GM18499 (cell line): ENCODE data around the gene BSCL2.
"Not testable (repeated sequence)": the region's sequence is repeated elsewhere in the genome, so short reads cannot be mapped to it uniquely, and the experiment has no call there.

ENCODE experiments used
- ATAC-seq: cut with Tn5 transposase; IDR thresholded peaks from one replicate; pipeline ENCODE4 v1.9.1; 2021; ENCODE audit warnings: moderate number of reproducible peaks; ENCODE audit not compliant: insufficient read depth, unreplicated experiment

Gene BSCL2

DNA sequence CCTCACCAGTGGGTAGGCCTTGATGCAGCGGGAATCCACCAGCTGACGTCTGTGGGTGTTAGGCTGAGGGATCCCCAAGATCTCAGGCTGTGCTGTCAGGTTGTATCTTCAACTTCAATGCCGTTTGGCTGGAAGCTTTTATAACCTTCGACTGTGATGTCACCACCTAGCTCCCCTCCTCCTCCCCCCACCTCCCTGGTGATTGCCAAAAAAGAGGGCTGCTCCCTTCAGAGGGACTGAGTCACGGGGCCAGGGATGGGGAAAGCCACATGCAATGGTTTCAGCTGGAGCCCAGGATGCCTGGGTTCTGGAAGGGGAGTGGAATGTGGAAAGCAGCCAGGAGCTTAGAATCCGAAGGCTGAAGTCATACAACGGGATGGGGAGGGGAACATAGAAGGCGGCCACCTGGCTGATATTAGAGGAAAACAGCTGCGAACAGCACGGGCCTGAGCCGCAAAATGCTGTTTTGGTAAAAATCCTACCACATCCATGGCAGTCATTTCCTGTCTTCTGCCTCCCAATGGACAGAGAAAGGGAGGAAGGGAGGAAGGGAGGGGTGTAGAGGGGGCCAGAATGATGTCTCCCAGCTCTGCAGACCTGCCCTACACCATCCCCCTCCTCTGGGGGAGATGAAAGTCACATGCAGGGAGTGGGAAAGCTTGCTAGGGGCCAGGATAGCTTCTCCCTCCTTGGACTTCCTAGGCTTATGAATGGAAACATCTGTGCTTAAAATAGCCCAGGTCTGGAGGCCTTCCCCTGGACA is 17.6 kb downstream of the BSCL2 start, which contains the start of gene LRRN4CL:
Gene LRRN4CL, minus strand, starts transcription at position 110 of the 763 bp plus-strand sequence. CDS start 1,022 bp downstream, outside the sequence.
- no peak for ATAC-seq

DNA sequence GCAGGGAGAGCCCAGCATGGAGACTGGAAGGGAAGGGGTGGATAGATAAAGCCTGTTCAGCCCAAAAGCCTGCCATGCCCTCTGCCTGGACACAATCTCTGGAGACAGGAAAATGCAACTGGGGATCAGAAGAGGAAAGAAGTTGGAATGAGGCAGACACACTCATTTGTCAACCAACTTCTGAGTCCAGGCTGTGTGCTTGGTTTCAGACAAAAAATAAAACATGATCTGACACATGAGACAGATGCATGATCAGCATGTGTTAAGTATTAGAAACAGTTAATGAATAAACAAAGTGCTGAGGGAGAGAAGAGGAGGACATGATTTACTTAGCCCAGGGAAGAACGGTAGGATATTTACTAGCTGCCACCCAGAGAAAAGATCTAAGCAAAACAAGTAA is 18.7 kb downstream of the BSCL2 start:
- no peak for ATAC-seq

DNA sequence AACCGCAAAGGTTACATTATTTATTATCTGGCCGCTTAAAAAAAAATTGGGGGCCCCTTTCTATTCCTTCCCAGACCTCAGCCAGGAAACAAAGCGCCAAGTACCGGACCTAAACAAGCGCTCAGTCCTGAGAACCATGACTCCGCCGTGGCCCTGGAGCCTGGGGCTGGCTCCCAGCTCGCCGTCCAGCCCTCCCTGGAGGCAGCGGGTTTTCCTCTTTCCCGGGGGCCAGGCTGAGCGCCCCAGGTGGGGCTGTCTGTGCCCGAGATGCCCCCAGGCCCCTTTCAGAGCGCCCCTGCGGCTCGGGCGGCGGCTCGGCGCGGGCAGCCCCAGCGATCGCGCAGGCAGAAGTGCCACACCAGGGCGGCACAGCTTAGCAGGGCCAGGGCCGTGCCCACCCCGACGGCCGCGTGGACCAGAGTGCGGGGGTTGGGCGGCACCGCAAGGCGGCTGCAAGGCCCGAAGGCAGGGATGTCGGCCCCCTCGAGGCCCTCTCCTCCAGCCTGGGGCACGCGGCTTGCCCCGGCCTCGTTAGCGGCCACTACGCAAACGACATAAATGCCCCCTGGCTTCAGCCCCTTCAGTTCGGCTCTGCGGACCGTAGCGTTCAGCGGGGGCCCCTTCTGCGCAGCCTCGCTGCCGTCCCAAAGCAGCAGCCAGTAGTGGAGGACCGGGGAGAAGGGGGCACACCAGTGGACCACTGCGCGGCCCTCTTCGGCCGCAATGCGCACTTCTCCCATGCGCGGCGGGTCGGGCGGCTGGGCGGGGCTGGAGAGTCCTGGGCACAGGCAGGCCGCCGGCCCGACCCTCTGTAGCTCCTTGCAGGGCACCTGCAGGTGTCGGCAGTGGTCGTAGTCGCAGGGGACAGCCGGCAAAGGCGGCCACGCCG is 19.5 kb downstream of the BSCL2 start:
- ATAC-seq: no peak

DNA sequence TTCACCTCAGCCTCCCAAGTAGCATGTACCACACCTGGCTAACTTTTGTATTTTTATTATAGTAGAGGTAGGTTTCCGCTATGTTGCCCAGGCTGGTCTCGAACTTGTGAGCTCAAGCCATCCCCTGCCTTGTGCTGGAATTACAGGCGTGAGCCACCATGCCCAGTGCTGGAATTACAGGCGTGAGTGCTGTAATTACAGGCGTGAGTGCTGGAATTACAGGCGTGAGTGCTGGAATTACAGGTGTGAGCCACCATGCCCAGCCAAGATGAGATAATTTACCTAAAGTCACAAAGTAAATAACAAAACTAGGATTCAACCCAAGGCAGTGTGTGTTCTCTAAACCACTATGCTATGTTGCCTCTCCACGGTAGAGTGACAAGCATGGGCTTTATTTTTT is 24.7 kb downstream of the BSCL2 start:
- ATAC-seq: no peak

DNA sequence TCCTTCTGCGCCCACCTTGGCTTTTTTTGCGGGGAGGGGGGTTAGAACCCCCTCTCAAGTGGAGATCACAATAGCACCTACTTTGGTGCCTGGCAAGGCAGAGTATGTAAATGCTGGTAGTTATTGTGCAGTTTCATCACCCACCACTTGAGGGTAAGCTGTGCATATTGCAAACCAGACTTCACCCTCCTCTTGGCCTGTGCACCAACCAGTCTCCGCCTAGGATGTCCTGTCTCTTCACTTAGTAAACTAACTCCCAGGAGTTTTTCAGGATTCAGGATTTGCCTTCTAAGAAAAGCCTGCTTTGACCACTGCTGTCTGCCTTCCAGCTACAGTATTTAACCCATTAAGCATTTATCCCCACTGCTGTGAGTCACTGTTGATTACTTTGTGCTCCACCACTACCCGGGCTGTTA is 26.4 kb downstream of the BSCL2 start:
- no peak for ATAC-seq

DNA sequence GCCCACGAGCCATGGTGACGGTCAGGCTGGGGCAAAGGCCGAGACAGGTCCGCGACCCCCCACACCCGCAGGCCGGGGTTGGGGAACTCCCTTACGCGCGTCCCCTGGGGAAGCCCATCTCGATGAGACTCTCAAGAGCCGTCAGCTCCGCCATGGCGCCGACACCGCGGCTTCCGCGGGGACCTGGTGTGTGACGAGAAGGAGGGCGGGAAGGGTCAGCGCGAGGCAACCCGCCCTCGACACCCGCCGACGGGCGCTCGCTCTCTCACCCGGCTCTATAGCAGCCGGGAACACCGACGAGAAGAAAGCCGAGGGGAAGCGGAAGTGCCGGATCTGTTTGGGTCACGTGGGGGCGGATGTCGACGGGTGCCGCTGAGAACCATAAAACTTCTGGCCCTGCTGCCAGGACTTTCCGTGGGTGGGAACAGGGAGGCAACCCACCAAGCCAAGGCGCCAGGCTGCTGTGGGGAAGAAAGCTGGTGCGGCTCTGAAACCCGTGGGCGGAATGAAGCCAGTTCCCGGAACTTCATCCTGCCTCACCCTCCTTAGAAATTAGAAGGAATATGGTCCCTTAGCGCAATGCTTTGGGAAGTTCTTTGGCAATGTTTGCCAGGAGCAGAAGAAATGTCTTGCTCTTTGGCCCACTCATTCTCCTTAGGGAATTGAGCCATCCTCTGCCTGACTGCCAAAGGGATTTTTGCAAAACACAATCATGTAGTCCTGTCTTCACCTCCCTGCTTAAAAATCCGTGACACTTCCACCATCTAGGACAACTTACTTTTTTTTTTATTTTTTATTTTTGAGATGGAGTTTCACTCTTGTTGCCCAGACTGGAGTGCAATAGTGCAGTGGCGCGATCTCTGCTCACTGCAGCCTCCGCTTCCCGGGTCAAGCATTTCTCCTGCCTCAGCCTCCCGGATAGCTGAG is 28.2 kb downstream of the BSCL2 start, which contains the start of gene UBXN1:
Gene UBXN1, minus strand, starts transcription at position 304 of the 927 bp plus-strand sequence. Its CDS starts 150 bp downstream, at position 154.
- no peak for ATAC-seq

DNA sequence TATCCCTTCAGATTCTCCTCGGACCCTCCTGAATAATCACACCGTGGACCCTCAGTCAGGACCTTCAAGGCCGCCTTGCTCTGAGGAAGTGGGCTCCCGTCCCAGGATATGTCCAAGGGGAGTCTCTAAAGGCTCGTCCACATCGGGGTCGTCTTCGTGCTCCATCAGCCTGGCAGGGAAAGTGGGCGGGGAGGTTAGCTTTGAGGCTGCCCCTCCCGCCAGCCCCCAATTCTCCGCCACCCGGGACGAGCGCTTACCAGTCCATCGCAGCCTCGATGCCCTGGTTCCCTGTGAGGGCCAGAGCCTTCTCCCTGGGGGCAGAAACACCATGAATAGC is 28.8 kb downstream of the BSCL2 start:
- no peak for ATAC-seq

DNA sequence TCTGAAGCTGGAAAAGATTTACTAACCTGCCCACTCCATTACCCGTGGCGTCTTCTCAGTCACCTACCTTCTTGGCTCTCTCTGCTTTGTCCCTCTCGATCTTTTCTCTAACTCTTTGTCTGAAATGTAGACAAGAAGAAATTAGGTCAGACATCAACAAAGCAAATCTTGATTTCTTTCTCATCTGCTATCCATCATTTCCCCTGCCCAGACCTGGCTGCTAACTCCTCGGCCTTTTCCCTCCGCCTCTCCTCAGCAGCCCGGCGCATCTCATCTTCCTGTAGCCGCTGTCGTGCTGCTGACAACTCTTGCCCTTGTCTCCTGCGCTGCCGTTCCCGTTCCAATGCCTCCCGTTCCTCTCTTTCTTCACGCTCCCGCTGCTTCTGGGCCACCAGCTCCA is 29.5 kb downstream of the BSCL2 start:
- ATAC-seq: no peak

DNA sequence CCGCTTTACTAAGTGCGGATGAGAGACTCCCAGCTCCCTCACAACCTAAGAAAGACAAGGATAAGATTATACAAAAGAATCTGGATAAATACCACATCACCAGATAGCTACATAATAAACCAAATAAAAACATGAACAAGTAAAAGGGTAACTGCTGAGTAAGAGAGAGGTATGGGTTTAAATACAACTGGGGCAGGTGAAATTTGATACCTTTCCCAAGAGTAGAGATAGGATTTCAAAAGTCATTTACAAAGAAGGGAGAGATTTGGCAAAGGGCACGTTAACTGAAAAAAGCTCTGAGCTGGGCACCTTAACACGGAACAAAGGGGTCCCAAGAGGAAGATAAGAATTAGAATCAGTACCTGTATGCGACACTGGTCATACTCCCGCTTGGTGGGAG is 30.1 kb downstream of the BSCL2 start:
- ATAC-seq: no peak

DNA sequence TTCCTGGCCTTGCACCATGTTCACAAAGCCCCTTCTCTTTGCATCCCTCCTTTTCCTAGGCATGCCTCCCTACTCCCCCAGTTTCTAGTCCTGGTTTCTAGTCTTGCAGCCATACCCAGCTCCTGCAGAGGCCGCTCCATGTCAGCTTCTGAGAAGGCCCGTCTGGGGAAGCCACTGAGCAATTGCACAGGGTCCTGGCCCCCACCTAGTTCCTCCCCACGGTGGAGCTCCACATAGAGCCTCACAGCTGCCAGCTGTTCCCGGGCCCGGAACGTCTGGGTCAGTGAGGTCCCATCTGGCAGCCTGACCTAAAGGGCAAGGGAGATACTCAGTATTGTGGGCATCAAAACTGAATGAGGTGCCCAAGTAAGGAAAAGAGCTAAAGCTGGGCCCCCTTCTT is 30.5 kb downstream of the BSCL2 start:
- no peak for ATAC-seq

DNA sequence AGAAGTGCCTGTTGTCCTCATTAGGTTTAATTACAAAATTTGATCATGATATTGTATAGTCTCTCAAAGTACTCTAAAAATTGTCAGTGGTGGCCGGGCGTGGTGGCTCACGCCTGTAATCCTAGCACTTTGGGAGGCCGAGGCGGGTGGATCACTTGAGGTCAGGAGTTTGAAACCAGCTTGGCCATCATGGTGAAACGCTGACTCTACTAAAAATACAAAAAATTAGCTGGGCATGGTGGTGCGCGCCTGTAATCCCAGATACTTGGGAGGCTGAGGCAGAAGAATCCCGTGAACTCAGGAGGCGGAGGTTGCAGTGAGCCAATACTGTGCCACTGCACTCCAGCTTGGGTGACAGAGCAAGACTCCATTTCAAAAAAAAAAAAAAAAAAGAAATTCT is 31.8 kb downstream of the BSCL2 start:
- ATAC-seq: not testable (repeated sequence)

DNA sequence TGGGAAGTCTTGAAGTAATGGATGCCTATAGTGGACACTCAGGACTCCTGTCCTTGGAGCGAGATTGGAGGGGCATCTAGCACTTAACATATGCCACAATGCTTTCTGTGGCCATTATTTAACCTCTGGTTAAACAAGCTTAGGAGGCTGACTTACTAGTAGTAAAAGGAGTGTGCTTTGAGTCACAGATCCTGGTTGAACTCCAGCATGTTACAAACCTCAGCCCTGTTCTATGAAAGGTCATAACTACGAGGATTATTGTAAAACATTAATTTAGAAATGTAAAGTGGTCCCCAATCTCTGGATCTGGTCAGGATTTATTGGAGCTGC is 34.1 kb downstream of the BSCL2 start:
- ATAC-seq: no peak

DNA sequence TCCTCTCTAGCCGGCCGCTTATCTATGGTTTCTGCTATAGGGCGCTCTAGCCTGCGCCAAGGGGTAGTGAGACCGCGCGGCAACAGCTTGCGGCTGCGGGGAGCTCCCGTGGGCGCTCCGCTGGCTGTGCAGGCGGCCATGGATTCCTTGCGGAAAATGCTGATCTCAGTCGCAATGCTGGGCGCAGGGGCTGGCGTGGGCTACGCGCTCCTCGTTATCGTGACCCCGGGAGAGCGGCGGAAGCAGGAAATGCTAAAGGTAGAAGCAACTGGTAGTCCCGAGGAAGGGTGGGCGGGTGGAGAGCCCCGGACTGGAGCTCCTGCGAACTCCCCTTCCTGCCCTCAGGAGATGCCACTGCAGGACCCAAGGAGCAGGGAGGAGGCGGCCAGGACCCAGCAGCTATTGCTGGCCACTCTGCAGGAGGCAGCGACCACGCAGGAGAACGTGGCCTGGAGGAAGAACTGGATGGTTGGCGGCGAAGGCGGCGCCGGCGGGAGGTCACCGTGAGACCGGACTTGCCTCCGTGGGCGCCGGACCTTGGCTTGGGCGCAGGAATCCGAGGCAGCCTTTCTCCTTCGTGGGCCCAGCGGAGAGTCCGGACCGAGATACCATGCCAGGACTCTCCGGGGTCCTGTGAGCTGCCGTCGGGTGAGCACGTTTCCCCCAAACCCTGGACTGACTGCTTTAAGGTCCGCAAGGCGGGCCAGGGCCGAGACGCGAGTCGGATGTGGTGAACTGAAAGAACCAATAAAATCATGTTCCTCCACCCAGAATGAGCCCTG is 35.4 kb downstream of the BSCL2 start, which contains the start of the genes LBHD1 and UQCC3:
Gene LBHD1, minus strand, starts transcription at position 660 of the 782 bp plus-strand sequence. CDS start 2,236 bp downstream, outside the sequence.
Gene UQCC3, plus strand, starts transcription at position 66 of the 782 bp plus-strand sequence. Its CDS starts 73 bp downstream, at position 139.
- ATAC-seq: no peak

DNA sequence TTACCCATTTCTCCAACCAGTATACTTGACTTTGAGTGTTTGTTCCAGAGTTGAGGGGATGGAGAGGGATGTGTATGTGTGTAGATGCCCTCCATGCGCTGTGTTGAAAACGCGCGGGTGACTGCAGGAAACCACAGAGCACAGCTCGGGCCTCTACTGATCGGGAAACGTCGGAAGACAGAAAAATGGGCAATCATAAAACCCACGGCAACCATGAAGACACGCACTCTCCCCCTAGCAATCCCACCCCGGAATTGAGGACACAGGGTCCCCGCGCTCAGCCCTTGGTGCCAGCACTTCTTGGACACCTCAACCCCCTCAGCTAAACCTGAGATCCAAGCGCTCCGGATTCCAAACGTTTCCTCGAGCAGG is 36.0 kb downstream of the BSCL2 start:
- no peak for ATAC-seq

DNA sequence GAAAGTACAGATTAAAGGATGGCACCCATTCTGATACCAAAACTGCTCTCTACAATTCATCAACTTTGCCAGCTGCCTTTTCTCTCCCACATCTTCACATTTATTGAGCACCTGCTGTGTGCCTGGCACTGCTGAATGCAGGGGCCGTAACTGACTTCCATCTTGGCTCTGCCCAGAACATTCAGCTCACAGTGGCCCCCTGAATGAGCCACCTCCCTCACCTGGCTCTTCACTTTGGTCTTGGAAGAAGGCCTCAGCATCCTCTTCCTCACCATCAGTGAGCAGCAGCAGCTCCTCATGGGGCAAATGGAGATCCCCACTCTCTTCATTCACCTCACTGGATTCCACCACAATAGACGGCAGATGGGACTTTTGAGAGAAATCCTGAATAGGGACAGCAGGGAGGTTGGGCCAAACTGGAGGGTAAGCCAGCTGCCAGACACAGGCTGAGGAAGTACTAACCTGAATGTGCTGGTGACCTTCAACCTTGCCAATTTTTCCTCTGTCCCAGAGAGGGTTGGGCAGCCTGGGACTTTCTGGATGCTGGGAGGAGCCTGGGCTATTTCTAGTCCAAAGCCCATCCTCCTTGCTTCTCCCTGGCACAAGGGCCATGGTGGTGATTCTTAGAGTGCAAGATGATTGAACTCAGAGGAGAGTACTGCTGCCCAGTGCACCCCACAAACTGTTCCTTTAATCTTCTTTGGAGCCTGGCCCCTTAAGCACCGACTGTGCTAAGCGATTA is 37.6 kb downstream of the BSCL2 start:
- no peak for ATAC-seq

DNA sequence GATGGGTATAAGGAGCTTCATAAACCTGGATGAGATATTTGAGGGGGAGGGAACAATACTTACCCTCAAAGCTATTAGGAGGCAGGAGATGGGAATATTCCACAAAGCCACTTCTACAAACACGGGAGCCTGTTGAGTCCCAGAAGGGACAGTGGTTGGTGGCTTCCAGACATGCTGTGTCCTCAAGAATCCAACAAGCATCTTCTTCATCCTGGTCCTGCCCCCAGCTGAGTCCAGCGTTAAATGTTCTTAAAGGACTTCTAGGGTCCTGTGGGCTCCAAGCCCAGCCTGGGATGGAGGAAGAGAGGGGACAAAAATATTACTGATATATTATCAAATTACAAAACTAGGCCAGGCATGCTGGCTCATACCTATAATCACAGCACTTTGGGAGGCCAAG is 39.8 kb downstream of the BSCL2 start:
- ATAC-seq: no peak

DNA sequence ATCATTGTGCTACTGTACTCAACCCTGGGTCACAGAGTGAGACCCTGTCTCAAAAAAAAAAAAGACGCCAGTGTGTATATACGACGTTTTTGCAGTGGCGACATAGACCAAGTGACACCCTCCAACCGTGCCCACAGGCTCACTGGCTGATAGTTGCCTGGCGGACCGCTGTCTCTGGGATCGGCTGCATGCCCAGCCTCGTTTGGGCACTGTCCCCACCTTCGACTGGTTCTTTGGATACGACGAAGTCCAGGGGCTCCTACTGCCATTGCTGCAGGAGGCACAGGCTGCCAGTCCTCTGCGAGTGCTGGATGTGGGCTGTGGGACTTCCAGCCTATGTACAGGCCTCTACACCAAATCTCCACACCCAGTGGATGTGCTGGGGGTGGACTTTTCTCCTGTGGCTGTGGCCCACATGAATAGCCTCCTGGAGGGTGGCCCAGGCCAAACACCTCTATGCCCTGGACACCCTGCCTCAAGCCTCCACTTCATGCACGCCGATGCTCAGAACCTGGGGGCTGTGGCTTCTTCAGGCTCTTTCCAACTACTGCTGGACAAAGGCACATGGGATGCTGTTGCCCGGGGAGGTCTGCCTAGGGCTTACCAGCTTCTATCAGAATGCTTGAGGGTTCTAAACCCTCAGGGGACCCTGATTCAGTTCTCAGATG is 40.8 kb downstream of the BSCL2 start:
- no peak for ATAC-seq

DNA sequence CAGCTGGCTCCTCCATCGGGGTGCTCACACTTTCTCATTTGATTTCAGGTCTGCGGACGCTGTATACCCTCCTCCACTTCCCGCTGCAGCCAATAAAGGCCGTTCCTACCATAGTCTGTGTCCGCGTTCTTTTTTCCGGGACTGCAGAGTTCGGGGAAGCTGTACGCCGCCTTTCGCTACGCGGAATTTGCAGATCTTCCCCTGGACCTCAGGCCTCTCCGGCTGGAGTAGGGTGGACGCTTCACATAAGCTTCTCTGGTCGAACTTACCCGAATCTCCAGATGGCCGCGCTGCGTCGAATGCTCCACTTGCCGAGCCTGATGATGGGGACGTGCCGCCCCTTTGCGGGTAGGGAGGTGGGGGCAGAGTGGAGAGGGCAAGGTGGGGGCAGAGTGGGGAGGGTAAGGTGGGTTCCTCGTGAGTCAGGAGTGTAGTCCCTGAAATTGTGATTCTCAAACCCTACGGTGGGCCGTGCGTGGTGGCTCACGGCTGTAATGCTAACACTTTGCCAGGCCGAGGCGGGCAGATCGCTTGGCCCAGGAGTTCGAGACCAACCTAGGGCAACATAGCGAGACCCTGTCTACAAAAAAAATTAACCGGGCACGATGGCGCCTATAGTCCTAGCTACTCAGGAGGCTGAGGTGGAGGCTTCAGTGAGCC is 41.5 kb downstream of the BSCL2 start:
- no peak for ATAC-seq
